WTC11 (cell line): ENCODE measurements around the gene ATXN10.
"Not testable (repeated sequence)": the region's sequence is repeated elsewhere in the genome, so short reads cannot be mapped to it uniquely, and the experiment has no call there.

ENCODE experiments used
- FOXJ3 ChIP-seq: sonication (generic); formaldehyde crosslinking; IDR thresholded peaks from 2 replicates; pipeline ENCODE4 v1.9.0; 2021; ENCODE audit warnings: missing genetic modification reagents, mild to moderate bottlenecking, borderline replicate concordance
- GABPB1 ChIP-seq: sonication (generic); formaldehyde crosslinking; IDR thresholded peaks from 2 replicates; pipeline ENCODE4 v1.8.1; 2023; ENCODE audit warnings: mild to moderate bottlenecking, missing genetic modification reagents
- SP1 ChIP-seq: sonication (generic); formaldehyde crosslinking; conservative IDR thresholded peaks from 2 replicates; pipeline ENCODE4 v1.8.1; 2022; ENCODE audit warnings: missing genetic modification reagents
- ZNF317 ChIP-seq: sonication (generic); formaldehyde crosslinking; IDR thresholded peaks from 2 replicates; pipeline ENCODE4 v1.8.1; 2023; ENCODE audit warnings: low read depth, mild to moderate bottlenecking, moderate library complexity, missing genetic modification reagents, borderline replicate concordance
- TF ChIP-seq, protein P1 (sequence below): sonication (generic); formaldehyde crosslinking; IDR thresholded peaks from 2 replicates; pipeline ENCODE4 v1.8.0; 2022; ENCODE audit warnings: mild to moderate bottlenecking, missing genetic modification reagents
- TF ChIP-seq, protein P2 (sequence below): fragments of 200-600 bp; IDR thresholded peaks from 2 replicates; pipeline ENCODE4 v1.8.0; 2022; ENCODE audit warnings: antibody characterized with exemption
- TF ChIP-seq, protein P3 (sequence below): sonication (generic); formaldehyde crosslinking; conservative IDR thresholded peaks from 2 replicates; pipeline ENCODE4 v1.8.1; 2023; ENCODE audit warnings: mild to moderate bottlenecking, low read depth, missing genetic modification reagents, moderate library complexity

DNA sequence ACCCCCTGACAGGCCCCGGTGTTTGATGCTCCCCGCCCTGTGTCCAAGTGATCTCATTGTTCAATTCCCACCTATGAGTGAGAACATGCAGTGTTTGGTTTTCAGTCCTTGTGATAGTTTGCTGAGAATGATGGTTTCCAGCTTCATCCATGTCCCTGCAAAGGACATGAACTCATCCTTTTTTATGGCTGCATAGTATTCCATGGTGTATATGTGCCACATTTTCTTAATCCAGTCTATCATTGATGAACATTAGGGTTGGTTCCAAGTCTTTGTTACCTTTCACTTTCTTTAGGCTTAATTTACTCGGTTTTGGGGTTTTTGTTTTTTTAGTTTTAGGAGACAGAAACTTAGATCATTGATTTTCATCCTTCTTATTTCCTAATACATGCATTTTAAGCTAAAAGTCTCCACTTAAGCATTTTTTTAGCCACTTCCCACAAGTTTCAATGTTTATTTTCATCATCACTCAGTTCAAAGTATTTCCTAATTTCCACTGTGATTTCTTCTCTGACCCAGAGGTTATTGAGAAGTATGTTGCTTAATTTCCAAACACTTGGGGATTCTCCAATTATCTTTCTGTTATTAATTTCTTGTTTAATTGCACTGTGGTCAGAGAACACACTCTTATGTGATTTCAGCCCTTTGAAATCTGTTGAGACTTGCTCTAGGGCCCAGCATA lies 48.0 kb upstream of the ATXN10 start:
- TF ChIP-seq, protein P1, sequence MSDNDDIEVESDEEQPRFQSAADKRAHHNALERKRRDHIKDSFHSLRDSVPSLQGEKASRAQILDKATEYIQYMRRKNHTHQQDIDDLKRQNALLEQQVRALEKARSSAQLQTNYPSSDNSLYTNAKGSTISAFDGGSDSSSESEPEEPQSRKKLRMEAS (CRISPR knock-in tag): not testable (repeated sequence)
- TF ChIP-seq, protein P2, sequence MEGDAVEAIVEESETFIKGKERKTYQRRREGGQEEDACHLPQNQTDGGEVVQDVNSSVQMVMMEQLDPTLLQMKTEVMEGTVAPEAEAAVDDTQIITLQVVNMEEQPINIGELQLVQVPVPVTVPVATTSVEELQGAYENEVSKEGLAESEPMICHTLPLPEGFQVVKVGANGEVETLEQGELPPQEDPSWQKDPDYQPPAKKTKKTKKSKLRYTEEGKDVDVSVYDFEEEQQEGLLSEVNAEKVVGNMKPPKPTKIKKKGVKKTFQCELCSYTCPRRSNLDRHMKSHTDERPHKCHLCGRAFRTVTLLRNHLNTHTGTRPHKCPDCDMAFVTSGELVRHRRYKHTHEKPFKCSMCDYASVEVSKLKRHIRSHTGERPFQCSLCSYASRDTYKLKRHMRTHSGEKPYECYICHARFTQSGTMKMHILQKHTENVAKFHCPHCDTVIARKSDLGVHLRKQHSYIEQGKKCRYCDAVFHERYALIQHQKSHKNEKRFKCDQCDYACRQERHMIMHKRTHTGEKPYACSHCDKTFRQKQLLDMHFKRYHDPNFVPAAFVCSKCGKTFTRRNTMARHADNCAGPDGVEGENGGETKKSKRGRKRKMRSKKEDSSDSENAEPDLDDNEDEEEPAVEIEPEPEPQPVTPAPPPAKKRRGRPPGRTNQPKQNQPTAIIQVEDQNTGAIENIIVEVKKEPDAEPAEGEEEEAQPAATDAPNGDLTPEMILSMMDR: not testable (repeated sequence)
- TF ChIP-seq FOXJ3; GABPB1 (CRISPR knock-in tag); SP1; ZNF317 (CRISPR knock-in tag): not testable (repeated sequence)
- TF ChIP-seq, protein P3, sequence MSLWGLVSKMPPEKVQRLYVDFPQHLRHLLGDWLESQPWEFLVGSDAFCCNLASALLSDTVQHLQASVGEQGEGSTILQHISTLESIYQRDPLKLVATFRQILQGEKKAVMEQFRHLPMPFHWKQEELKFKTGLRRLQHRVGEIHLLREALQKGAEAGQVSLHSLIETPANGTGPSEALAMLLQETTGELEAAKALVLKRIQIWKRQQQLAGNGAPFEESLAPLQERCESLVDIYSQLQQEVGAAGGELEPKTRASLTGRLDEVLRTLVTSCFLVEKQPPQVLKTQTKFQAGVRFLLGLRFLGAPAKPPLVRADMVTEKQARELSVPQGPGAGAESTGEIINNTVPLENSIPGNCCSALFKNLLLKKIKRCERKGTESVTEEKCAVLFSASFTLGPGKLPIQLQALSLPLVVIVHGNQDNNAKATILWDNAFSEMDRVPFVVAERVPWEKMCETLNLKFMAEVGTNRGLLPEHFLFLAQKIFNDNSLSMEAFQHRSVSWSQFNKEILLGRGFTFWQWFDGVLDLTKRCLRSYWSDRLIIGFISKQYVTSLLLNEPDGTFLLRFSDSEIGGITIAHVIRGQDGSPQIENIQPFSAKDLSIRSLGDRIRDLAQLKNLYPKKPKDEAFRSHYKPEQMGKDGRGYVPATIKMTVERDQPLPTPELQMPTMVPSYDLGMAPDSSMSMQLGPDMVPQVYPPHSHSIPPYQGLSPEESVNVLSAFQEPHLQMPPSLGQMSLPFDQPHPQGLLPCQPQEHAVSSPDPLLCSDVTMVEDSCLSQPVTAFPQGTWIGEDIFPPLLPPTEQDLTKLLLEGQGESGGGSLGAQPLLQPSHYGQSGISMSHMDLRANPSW (CRISPR knock-in tag): not testable (repeated sequence)
